Suppressor macrophage (primary cell): ENCODE measurements around the gene SUGT1.
"Not testable (repeated sequence)": the region's sequence is repeated elsewhere in the genome, so short reads cannot be mapped to it uniquely, and the experiment has no call there.

Source experiments
- DNase-seq, 4 experiments: peaks; one replicate each; pipeline ENCODE4 v3.0.0-alpha.2; 2020 to 2022

Gene SUGT1

DNA sequence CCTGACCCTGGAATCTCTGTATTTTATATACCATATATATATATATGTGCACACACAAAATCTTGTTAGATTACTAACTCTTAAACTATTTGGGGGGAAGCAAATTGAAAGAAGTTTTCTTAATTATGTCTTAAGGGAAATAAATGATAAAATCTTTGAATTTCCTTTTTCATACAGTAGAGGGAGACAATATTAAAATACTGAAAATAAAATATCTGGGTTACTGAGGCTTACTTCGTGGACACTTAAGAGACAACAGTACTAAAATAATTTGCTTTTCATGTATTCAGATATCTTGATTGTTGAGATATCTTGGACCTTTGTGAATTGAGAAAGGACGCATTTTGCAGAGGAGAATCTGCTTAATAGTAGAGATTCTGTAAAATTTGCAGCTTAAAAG, 17.0 kb downstream of the SUGT1 start:
- DNase-seq = no peak

DNA sequence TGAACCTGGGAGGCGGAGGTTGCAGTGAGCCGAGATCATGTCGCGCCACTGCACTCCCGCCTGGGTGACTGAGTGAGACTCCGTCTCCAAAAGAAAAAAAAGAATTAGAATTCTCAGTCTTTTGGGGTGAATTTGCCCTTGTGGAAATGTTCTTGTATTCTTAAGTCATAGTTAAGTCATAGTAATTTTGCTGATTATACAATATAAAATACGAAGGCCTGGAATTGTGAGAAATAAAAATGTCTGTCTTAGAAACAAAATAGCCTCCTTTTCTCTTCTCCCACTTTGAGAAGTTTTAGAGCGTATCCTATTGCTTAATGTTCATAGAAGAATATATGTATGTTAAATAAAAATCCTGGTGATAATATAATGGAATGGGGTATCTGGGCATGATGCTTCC, 18.1 kb downstream of the SUGT1 start:
- DNase-seq = no peak

DNA sequence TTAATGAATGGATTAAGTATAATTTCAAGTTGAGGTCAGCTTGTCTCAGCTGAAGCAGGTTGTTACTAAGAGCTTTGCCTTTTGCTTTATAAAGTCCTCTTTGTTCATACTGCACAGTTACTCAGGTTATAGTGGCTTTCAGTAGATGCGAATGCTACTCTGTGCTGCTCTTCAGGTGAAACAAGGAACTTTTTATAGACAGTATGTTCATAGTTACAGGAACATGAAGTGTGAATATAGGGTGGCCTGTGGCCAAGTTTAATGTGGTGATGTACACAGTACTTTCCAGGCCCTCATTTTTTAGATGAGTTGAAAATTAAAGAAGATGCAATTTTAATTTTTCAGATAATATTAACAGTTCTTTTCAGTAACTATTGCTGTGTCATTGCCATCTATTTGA, 20.8 kb downstream of the SUGT1 start:
- no peak for DNase-seq

DNA sequence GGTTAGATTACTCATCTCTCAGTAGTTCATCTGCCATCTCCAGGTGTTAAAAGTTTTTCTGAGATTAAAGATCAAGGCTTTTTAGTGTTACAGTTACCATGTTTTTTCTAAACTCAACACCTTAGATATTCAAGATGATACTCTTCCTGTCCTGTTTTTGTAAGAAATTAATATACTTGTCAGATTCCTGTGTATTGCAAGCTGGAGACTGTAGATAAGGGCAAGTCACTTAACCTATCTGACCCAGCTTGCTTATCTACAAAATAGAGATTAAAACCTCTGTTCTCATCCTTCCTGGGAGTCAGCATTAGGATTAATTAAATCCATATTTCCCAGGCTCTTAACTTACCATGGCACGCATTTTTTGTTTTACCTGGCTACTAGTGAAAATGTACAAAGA, 25.2 kb downstream of the SUGT1 start:
- DNase-seq = no peak

GRCh38 chr13:52685806-52686205, 33.2 kb downstream of the SUGT1 start:
- not testable (repeated sequence) for DNase-seq

DNA sequence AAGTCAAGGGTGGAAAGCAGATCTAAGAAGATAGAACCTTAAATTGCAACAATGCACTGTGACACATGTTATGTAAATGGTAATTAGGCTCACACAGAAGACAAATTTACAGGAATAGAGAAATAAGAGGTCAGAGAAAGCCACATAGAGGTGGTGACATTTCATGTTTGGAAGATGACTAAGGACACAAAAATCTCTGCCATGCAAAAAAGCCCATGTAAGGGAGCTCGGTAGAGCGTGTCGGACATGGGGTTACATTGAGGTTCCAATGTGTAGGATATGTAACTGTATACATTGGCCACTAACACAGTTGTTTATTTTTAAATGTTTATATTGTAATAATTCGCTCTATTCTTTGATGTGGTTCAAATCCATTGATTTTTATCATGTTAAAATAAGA, 33.7 kb downstream of the SUGT1 start:
- DNase-seq = no peak

- DNase-seq = peak in 2 of 4 experiments; percentile 11 to 24
These were observed 43.2 kb downstream of the SUGT1 start for GRCh38 chr13:52695856-52696255.

GRCh38 chr13:52696566-52696965, 43.9 kb downstream of the SUGT1 start:
- no peak for DNase-seq

DNA sequence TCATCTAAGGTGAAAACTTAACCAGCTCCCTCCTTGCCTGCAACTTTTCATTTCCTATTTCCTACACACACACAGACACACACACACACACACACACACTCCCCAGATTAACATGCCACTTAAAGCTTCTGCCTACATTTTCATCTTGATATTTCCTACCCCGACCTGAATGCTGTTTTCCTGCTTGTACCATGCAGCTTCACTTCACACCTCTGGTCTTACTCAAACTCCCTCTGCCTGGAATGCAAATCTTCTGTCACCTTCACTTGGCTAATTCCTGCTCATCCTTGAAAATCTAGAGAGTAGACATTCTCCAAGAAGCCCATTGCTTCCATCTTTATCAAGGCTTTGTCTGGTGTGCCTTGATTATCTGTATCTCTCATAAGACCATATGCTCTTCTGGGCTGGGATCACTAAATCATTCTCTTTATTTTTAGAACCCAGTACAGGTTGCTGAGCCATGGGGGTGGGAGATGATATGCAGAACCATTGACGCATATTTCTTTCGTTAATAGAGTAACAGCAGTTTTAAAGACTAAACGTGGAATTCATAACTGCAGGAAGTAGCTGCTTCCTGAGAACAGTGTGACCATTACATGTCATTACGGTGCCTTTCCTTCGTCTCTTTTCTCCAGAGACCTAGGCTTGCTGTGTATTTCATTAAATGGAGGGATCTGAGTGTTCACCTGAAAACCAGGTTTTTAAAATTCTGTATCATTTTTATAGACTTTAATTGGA, 49.3 kb downstream of the SUGT1 start:
- DNase-seq = no peak

- DNase-seq = no peak
These were observed 50.8 kb downstream of the SUGT1 start for GRCh38 chr13:52703482-52703881.

GRCh38 chr13:52706081-52706480, 53.4 kb downstream of the SUGT1 start:
- no peak for DNase-seq

- DNase-seq = peak in 2 of 4 experiments; percentile 21 to 46
These were observed 54.7 kb downstream of the SUGT1 start for GRCh38 chr13:52707375-52707774.

- not testable (repeated sequence) for DNase-seq
These were observed 55.6 kb downstream of the SUGT1 start for GRCh38 chr13:52708266-52708665.

GRCh38 chr13:52711286-52711685, 58.6 kb downstream of the SUGT1 start:
- DNase-seq = no peak

GRCh38 chr13:52712385-52712784, 59.7 kb downstream of the SUGT1 start:
- no peak for DNase-seq

DNA sequence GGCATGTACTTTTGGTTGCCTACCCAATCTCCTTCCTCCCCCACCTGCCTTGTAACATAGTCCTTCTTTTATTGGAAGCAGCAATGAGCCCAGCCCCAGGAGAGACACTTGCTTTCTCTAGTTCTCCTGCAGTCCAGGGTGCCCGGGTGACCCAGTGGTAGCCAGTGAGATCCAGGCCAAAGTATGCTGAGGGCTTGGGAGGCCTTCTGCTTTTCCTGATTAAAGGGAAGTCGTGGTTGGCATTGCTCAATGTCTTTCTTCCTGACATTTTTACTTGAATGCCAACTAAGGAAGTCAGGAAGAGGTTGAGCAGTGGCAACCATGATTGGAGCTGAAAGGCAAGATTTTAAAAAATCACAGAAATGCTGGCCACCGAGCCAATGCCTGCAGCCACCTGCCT, 61.3 kb downstream of the SUGT1 start:
- peak; percentile 90 to 96 (median 93) for DNase-seq

- DNase-seq = not testable (repeated sequence)
These were observed 68.3 kb downstream of the SUGT1 start for GRCh38 chr13:52720904-52721303.

GRCh38 chr13:52721356-52721755, 68.7 kb downstream of the SUGT1 start:
- not testable (repeated sequence) for DNase-seq

GRCh38 chr13:52723181-52723580, 70.5 kb downstream of the SUGT1 start:
- no peak for DNase-seq

GRCh38 chr13:52725302-52725701, 72.7 kb downstream of the SUGT1 start:
- no peak for DNase-seq

GRCh38 chr13:52726258-52726657, 73.6 kb downstream of the SUGT1 start:
- DNase-seq = no peak

- no peak for DNase-seq
These were observed 81.5 kb downstream of the SUGT1 start for GRCh38 chr13:52734075-52734623.

DNA sequence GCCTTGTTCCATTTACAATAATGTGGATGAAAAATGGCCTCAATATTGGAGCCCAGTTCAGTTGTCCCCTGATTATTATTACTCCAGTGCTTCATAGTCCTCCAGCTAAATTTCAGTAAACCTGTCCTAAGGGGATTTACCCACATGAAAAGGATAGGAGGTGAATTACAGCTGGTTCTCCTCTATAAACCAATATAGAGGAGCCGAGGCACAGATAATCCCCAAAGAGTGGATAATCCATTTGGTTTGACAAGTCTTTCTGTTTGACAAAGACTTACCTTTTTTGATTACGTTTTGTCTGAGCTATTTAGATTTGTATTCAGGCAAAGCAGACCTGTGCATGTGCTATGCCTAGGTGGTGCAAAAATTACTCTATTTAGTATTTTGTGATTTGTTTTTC, 84.3 kb downstream of the SUGT1 start:
- no peak for DNase-seq

DNA sequence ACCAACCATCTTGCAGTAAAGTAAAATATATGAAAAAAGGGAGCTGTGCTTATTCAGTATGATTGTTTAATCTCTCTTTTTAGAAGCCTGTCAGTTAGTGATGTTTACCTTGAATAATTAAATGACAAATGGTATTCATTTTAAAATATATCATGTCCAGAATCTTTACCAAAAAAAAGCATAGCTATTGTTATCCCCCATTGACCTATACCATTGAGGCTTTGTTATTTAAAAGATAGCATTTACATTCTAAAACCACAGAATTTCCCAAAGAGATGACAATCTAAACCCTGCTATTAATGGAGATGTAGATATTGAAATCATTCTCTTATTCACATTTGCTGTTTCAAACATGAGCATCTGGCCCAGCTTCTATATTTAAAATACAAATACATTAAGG, 84.8 kb downstream of the SUGT1 start:
- no peak for DNase-seq

GRCh38 chr13:52737965-52738364, 85.3 kb downstream of the SUGT1 start:
- no peak for DNase-seq
